GM23338 (cell line): ENCODE results near the gene NPAP1. TPM values are rescaled to one million over a fixed set of nuclear protein-coding genes. Genes with fewer than 3 reads are reported as not detected.
A peak's percentile ranks its signal among the peaks of the same experiment; 100 is the strongest.
"Not testable (repeated sequence)": the region's sequence is repeated elsewhere in the genome, so short reads cannot be mapped to it uniquely, and the experiment has no call there.

Experiments used
- ATAC-seq: fragments of 200-7000 bp; cut with Tn5 transposase; 3 replicates; pipeline ENCODE4 v1.9.1; 2020
- DNase-seq: peaks from one replicate; pipeline ENCODE4 v3.0.0-alpha.2; 2015; ENCODE audit warnings: low spot score
- H2AFZ ChIP-seq: fragments of 200-600 bp; sonication (generic); 2 replicates; pipeline ENCODE4 v1.8.0; 2016; ENCODE audit warnings: antibody characterized with exemption, mild to moderate bottlenecking, moderate library complexity
- H3F3A ChIP-seq: fragments of 200-600 bp; sonication (generic); replicated peaks from 2 replicates; pipeline ENCODE4 v1.8.0; 2017; ENCODE audit warnings: antibody characterized with exemption, mixed run types, low read depth
- H3K27ac ChIP-seq: fragments of 200-600 bp; sonication (generic); 2 replicates; pipeline ENCODE4 v1.6.1; 2016; ENCODE audit warnings: low read depth
- H3K27me3 ChIP-seq: fragments of 200-600 bp; sonication (generic); 2 replicates; pipeline ENCODE4 v1.8.0; 2016; ENCODE audit warnings: mild to moderate bottlenecking, mixed run types, moderate library complexity; ENCODE audit not compliant: insufficient read depth
- H3K36me3 ChIP-seq: fragments of 200-600 bp; sonication (generic); 2 replicates; pipeline ENCODE4 v1.8.0; 2016; ENCODE audit warnings: mild to moderate bottlenecking; ENCODE audit not compliant: insufficient read depth
- H3K4me1 ChIP-seq: fragments of 200-600 bp; sonication (generic); 2 replicates; pipeline ENCODE4 v1.8.0; 2016; ENCODE audit warnings: mild to moderate bottlenecking, moderate library complexity; ENCODE audit not compliant: insufficient read depth
- H3K4me2 ChIP-seq: fragments of 200-600 bp; sonication (generic); 2 replicates; pipeline ENCODE4 v1.7.1; 2017; ENCODE audit warnings: mixed run types
- H3K4me3 ChIP-seq: fragments of 200-600 bp; sonication (generic); 2 replicates; pipeline ENCODE4 v1.6.1; 2016; ENCODE audit warnings: mixed run types
- H3K79me2 ChIP-seq: fragments of 200-600 bp; sonication (generic); replicated peaks from 2 replicates; pipeline ENCODE4 v1.8.0; 2017; ENCODE audit warnings: mild to moderate bottlenecking; ENCODE audit not compliant: insufficient read depth
- H3K9me2 ChIP-seq: fragments of 200-600 bp; sonication (generic); 2 replicates; pipeline ENCODE4 v1.8.0; 2017; ENCODE audit not compliant: insufficient read depth
- H4K20me1 ChIP-seq: fragments of 200-600 bp; sonication (generic); replicated peaks from 2 replicates; pipeline ENCODE4 v1.8.0; 2017; ENCODE audit warnings: mild to moderate bottlenecking; ENCODE audit not compliant: insufficient read depth
- H3K27ac Mint-ChIP-seq: 2 replicates; pipeline ENCODE4 v1.8.0; 2020; ENCODE audit warnings: inconsistent platforms, mild to moderate bottlenecking, moderate library complexity, mixed read lengths
- H3K27me3 Mint-ChIP-seq: 3 replicates; pipeline ENCODE4 v1.8.0; 2022; ENCODE audit warnings: low read depth, mild to moderate bottlenecking, moderate library complexity, mixed read lengths, inconsistent platforms; ENCODE audit not compliant: insufficient read depth, poor library complexity
- H3K36me3 Mint-ChIP-seq: 3 replicates; pipeline ENCODE4 v1.8.0; 2021; ENCODE audit warnings: low read depth, mild to moderate bottlenecking, inconsistent platforms, moderate library complexity, mixed read lengths
- H3K4me1 Mint-ChIP-seq: 3 replicates; pipeline ENCODE4 v1.8.0; 2020; ENCODE audit warnings: mild to moderate bottlenecking, inconsistent platforms, mixed read lengths
- H3K4me3 Mint-ChIP-seq: 3 replicates; pipeline ENCODE4 v1.8.0; 2021; ENCODE audit warnings: moderate library complexity, mild to moderate bottlenecking, inconsistent platforms, mixed read lengths
- H3K9me3 Mint-ChIP-seq: 3 replicates; pipeline ENCODE4 v1.8.0; 2020; ENCODE audit warnings: moderate library complexity, mild to moderate bottlenecking, inconsistent platforms, mixed read lengths
- CREB1 ChIP-seq: fragments of 250-450 bp; sonication (Bioruptor Pico); IDR thresholded peaks from 2 replicates; pipeline ENCODE4 v1.5.0; 2020; ENCODE audit warnings: low read depth, mild to moderate bottlenecking, moderate library complexity
- EZH2 ChIP-seq: fragments of 200-600 bp; sonication (generic); IDR thresholded peaks from one replicate; pipeline ENCODE4 v1.8.0; 2017; ENCODE audit warnings: antibody characterized with exemption, mild to moderate bottlenecking, low read depth; ENCODE audit not compliant: unreplicated experiment
- EZH2phosphoT487 ChIP-seq: fragments of 200-600 bp; sonication (generic); IDR thresholded peaks from one replicate; pipeline ENCODE4 v1.8.1; 2018; ENCODE audit warnings: antibody characterized with exemption; ENCODE audit not compliant: unreplicated experiment
- POLR2AphosphoS5 ChIP-seq: IDR thresholded peaks from 2 replicates; pipeline ENCODE4 v1.6.1; 2016; ENCODE audit warnings: antibody characterized with exemption, low read depth
- STAT1 ChIP-seq: IDR thresholded peaks from one replicate; pipeline ENCODE4 v1.6.1; 2016; ENCODE audit warnings: antibody characterized with exemption; ENCODE audit not compliant: unreplicated experiment
- ZNF114 ChIP-seq: fragments of 250-450 bp; sonication (Bioruptor Pico); IDR thresholded peaks from 2 replicates; pipeline ENCODE4 v1.5.0; 2020; ENCODE audit warnings: mild to moderate bottlenecking, moderate library complexity
- ZNF331 ChIP-seq: fragments of 250-450 bp; sonication (Bioruptor Pico); IDR thresholded peaks from 2 replicates; pipeline ENCODE4 v1.5.0; 2020; ENCODE audit warnings: low read depth, mild to moderate bottlenecking, moderate library complexity
- polyA plus RNA-seq: library from polyadenylated mRNA; unstranded; fragments of >200 nt; fragmentation: Nextera tagmentation; extraction: Ambion mirVana; gene quantifications from 2 replicates; pipeline ENCODE4 v1.2.1, GENCODE V29; 2016
- total RNA-seq: library from RNA; depleted of rRNA; stranded (reverse); fragments of >200 nt; shearing (Covaris generic); gene quantifications from 2 replicates; pipeline ENCODE4 v1.2.3, GENCODE V29; 2014
- TF ChIP-seq, protein P1 (sequence below): IDR thresholded peaks from 2 replicates; pipeline ENCODE4 v1.6.1; 2016; ENCODE audit warnings: antibody characterized with exemption
- TF ChIP-seq, protein P2 (sequence below), 2 experiments: fragments of 200-600 bp in 1 of 2; sonication (generic) in 1 of 2; conservative IDR thresholded peaks; 2 replicates each; pipeline versions ENCODE4 v1.5.1 to v1.6.1; 2016 to 2017; ENCODE audit warnings: antibody characterized with exemption in 2 of 2, low read depth in 2 of 2, mild to moderate bottlenecking in 2 of 2, moderate library complexity in 1 of 2

NPAP1 gene
- total and polyA plus RNA-seq, 2 experiments from 2014 or later, result 0.10 to 0.24 TPM

DNA sequence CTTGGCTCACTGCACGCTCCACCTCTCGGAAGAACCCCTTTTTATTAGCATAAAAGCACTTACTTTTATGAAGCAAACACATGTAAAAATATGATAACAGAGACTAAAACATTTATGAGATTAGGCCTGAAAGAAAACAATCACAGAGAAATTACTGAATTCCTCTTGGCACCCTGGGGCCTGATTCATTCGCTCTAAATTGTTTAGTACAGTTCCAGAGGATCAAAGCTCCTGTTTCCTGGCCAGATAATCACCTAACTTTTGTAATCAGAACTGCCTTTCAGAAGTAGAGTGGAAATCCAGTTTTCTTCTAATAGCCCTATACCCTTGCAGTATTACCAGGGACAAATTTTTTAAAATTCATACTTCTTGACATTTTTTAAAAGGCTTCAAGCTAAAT, 6.4 kb downstream of the NPAP1 start:
- Mint-ChIP-seq H3K27me3 (peaks cover 6% of the 10 kb centered on the region), H3K27ac (no peak overlapping the region)
- H3K27ac ChIP-seq, result no peak overlapping the region

DNA sequence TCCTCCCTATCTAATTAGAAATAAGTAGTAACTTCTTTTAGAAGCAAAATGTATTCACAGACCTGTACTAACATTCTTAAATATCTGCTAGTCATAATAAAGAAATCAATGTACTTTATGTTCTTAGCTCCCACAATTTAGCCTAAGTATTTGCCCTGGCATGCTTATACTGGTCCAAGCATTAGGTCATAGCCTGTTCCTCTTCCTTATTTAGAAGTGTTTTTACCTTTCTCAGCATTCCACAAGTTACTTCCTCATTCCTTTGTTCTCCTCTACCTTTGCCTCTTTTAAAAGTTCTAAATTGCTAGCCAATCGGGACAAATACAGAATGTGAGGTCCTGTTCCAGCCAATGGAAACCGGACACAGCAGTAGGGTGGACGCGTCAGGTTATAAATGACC, 7.3 kb downstream of the NPAP1 start:
- H3K36me3 ChIP-seq, H3K9me2 ChIP-seq, H2AFZ ChIP-seq, H3K79me2 ChIP-seq, H3K4me2 ChIP-seq, H3K27me3 Mint-ChIP-seq, H3K27me3 ChIP-seq, ATAC-seq, H3K4me3 ChIP-seq, H4K20me1 ChIP-seq, H3F3A ChIP-seq, H3K4me3 Mint-ChIP-seq, H3K4me1 ChIP-seq, H3K36me3 Mint-ChIP-seq: not testable (repeated sequence)
- DNase-seq, result peak; percentile 28
- peak overlapping the region; percentile 12; the same call in 1 of the 2 replicates for H3K27ac ChIP-seq
- Mint-ChIP-seq H3K27ac (peak overlapping the region; percentile 87), H3K9me3 (peaks cover 67% of the 10 kb centered on the region), H3K4me1 (peaks cover 14% of the 10 kb centered on the region)

More for the DNA sequence above, 6.4 kb downstream of the NPAP1 start:
- Histone ChIP-seq H3K4me2 (no peak overlapping the region), H4K20me1 (no peaks in the 10 kb centered on the region), H3K79me2 (no peaks in the 10 kb centered on the region), H3K4me1 (peaks cover under 1% of the 10 kb centered on the region; the same call in 1 of the 2 replicates), H3K27me3 (no peaks in the 10 kb centered on the region), H2AFZ (no peak overlapping the region), H3K9me2 (no peaks in the 10 kb centered on the region; the same call in 1 of the 2 replicates), H3F3A (no peaks in the 10 kb centered on the region), H3K36me3 (no peaks in the 10 kb centered on the region), H3K4me3 (no peak overlapping the region)
- no peak for ATAC-seq
- Mint-ChIP-seq H3K4me1 (peaks cover 14% of the 10 kb centered on the region), H3K36me3 (peaks cover 9% of the 10 kb centered on the region), H3K4me3 (no peak overlapping the region), H3K9me3 (peaks cover 76% of the 10 kb centered on the region)
- no peak for DNase-seq
- TF ChIP-seq POLR2AphosphoS5 (no peak), ZNF331 (CRISPR knock-in tag) (no peak), CREB1 (CRISPR knock-in tag) (no peak), EZH2 (no peak), EZH2phosphoT487 (no peak), ZNF114 (CRISPR knock-in tag) (no peak)
- TF ChIP-seq, protein P1, sequence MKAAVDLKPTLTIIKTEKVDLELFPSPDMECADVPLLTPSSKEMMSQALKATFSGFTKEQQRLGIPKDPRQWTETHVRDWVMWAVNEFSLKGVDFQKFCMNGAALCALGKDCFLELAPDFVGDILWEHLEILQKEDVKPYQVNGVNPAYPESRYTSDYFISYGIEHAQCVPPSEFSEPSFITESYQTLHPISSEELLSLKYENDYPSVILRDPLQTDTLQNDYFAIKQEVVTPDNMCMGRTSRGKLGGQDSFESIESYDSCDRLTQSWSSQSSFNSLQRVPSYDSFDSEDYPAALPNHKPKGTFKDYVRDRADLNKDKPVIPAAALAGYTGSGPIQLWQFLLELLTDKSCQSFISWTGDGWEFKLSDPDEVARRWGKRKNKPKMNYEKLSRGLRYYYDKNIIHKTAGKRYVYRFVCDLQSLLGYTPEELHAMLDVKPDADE, result no peak

DNA sequence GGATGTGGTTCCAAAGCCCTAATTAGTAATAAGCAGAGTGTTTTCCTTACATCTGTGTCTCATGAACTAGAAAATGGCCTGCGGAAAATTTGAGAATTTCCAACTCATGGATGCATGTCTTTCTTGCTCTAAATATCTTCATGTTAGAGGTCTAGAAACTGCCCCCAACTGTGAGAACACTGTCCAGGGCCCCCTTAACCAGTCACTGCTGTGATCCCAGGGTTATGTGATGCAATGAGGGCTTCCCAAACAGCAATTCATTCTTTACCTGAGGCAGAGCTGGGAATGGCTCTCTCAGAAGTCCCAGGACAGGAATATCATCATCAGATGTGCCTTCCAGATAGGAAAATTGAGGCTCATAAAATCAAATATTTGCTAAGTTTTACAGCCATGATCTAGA, 8.2 kb downstream of the NPAP1 start:
- H3K4me1 Mint-ChIP-seq, result peaks cover 14% of the 10 kb centered on the region
- H3K27ac ChIP-seq, result no peak overlapping the region; the same call in 1 of the 2 replicates
- H2AFZ ChIP-seq, result no peak overlapping the region
- H4K20me1 ChIP-seq, result no peaks in the 10 kb centered on the region
- H3K4me3 Mint-ChIP-seq, result no peak overlapping the region
- no peak overlapping the region for H3K27ac Mint-ChIP-seq
- no peak overlapping the region for H3K4me2 ChIP-seq
- H3K79me2 ChIP-seq, result no peaks in the 10 kb centered on the region
- no peaks in the 10 kb centered on the region for H3K27me3 Mint-ChIP-seq
- H3K4me1 ChIP-seq, result peaks cover 11% of the 10 kb centered on the region; the same call in 1 of the 2 replicates
- DNase-seq (no peak), ATAC-seq (no peak)
- no peaks in the 10 kb centered on the region for H3K27me3 ChIP-seq
- no peaks in the 10 kb centered on the region for H3F3A ChIP-seq
- peaks cover 59% of the 10 kb centered on the region for H3K9me3 Mint-ChIP-seq
- no peaks in the 10 kb centered on the region for H3K36me3 ChIP-seq
- H3K36me3 Mint-ChIP-seq, result peaks cover 3% of the 10 kb centered on the region; the same call in 1 of the 3 replicates
- no peak overlapping the region for H3K4me3 ChIP-seq
- H3K9me2 ChIP-seq, result no peaks in the 10 kb centered on the region; the same call in 1 of the 2 replicates
- TF ChIP-seq, protein P2, sequence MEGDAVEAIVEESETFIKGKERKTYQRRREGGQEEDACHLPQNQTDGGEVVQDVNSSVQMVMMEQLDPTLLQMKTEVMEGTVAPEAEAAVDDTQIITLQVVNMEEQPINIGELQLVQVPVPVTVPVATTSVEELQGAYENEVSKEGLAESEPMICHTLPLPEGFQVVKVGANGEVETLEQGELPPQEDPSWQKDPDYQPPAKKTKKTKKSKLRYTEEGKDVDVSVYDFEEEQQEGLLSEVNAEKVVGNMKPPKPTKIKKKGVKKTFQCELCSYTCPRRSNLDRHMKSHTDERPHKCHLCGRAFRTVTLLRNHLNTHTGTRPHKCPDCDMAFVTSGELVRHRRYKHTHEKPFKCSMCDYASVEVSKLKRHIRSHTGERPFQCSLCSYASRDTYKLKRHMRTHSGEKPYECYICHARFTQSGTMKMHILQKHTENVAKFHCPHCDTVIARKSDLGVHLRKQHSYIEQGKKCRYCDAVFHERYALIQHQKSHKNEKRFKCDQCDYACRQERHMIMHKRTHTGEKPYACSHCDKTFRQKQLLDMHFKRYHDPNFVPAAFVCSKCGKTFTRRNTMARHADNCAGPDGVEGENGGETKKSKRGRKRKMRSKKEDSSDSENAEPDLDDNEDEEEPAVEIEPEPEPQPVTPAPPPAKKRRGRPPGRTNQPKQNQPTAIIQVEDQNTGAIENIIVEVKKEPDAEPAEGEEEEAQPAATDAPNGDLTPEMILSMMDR (conservative IDR thresholded peaks at IDR 0.05; ENCODE audit: low read depth in 2 of 2), result no peak
- no peak for TF ChIP-seq STAT1
- TF ChIP-seq, protein P1, result no peak
